GM12864 (cell line): ENCODE results near the gene ZNF385B.
"Not testable (repeated sequence)": the region's sequence is repeated elsewhere in the genome, so short reads cannot be mapped to it uniquely, and the experiment has no call there.

Source experiments
- DNase-seq: peaks from one replicate; pipeline ENCODE4 v3.0.0-alpha.2; 2011; ENCODE audit warnings: low read depth
- H3K4me3 ChIP-seq: 2 replicates; pipeline ENCODE4 v1.5.1; 2011; ENCODE audit warnings: mild to moderate bottlenecking, low read depth, low read length, control low read depth
- CTCF ChIP-seq: IDR thresholded peaks from 2 replicates; pipeline ENCODE4 v1.5.1; 2011; ENCODE audit warnings: low read depth, mild to moderate bottlenecking, moderate library complexity, low read length, control low read depth, inconsistent platforms; ENCODE audit errors: missing control alignments

The ZNF385B gene

GRCh38 chr2:179891237-179891636 lies 29.8 kb upstream of the ZNF385B start:
- TF ChIP-seq CTCF, result no peak
- no peak overlapping the region for H3K4me3 ChIP-seq

GRCh38 chr2:179890666-179891065 lies 29.3 kb upstream of the ZNF385B start:
- TF ChIP-seq CTCF, result no peak
- no peak for DNase-seq
- H3K4me3 ChIP-seq, result no peak overlapping the region

More at GRCh38 chr2:179891237-179891636, 29.8 kb upstream of the ZNF385B start:
- no peak for DNase-seq

- H3K4me3 ChIP-seq, DNase-seq: not testable (repeated sequence)
These were observed 27.2 kb upstream of the ZNF385B start for GRCh38 chr2:179888642-179889041.

GRCh38 chr2:179884193-179884592 lies 22.8 kb upstream of the ZNF385B start:
- no peak overlapping the region for H3K4me3 ChIP-seq
- TF ChIP-seq CTCF, result no peak
- DNase-seq, result no peak

- no peak overlapping the region for H3K4me3 ChIP-seq
These were observed 21.7 kb upstream of the ZNF385B start for GRCh38 chr2:179882851-179883806.

GRCh38 chr2:179877601-179878364 lies 16.4 kb upstream of the ZNF385B start:
- no peak overlapping the region for H3K4me3 ChIP-seq
- no peak for DNase-seq
- TF ChIP-seq CTCF, result no peak

More at GRCh38 chr2:179882851-179883806, 21.7 kb upstream of the ZNF385B start:
- no peak for DNase-seq
- no peak for TF ChIP-seq CTCF

- no peak overlapping the region for H3K4me3 ChIP-seq
- DNase-seq, result no peak
- TF ChIP-seq CTCF, result no peak
These were observed 14.9 kb upstream of the ZNF385B start for GRCh38 chr2:179876266-179876665.
